SK-N-SH (cell line): Measurements from ENCODE around the gene SCN3B. TPM values are rescaled to one million over a fixed set of nuclear protein-coding genes. Genes with fewer than 3 reads are reported as not detected.
A peak's percentile ranks its signal among the peaks of the same experiment; 100 is the strongest.

Source experiments
- CTCF ChIA-PET: fragments of 300-600, 350-600 bp; formaldehyde crosslinking; extraction: SDS; loops from one replicate; lab custom pipeline; 2021; lab: Yijun Ruan, JAX
- POLR2A ChIA-PET: fragments of 350-600 bp; sonication (Branson Sonifier 250); formaldehyde crosslinking; extraction: SDS; loops from one replicate; lab custom pipeline; 2020; ENCODE audit warnings: antibody characterized with exemption, inconsistent platforms; lab: Yijun Ruan, JAX
- DNase-seq: peaks from one replicate; pipeline ENCODE4 v3.0.0; 2012
- H2AFZ ChIP-seq: fragments of 200-600 bp; sonication (generic); 2 replicates; pipeline ENCODE4 v1.8.1; 2016; ENCODE audit warnings: antibody characterized with exemption, mild to moderate bottlenecking, low read depth
- H3F3A ChIP-seq: fragments of 200-600 bp; sonication (generic); replicated peaks from 2 replicates; pipeline ENCODE3; 2016; ENCODE audit warnings: antibody characterized with exemption, mild to moderate bottlenecking; ENCODE audit not compliant: insufficient read depth
- H3K27ac ChIP-seq, 2 experiments: fragments of 200-500 bp in 1 of 2; fragments of 200-600 bp in 1 of 2; sonication (Bioruptor generic) in 1 of 2; sonication (generic), shearing (Covaris generic) in 1 of 2; 2 replicates each; pipeline versions ENCODE4 v1.5.1 to v1.6.1; 2014 to 2016; ENCODE audit warnings: low read depth in 2 of 2, inconsistent platforms in 1 of 2, low read length in 1 of 2, mild to moderate bottlenecking in 1 of 2, mixed read lengths in 1 of 2
- H3K27me3 ChIP-seq: fragments of 200-600 bp; sonication (generic), shearing (Covaris generic); 2 replicates; pipeline ENCODE4 v1.6.1; 2016; ENCODE audit warnings: mixed run types; ENCODE audit not compliant: insufficient read depth
- H3K36me3 ChIP-seq, 2 experiments: fragments of 200-500 bp in 1 of 2; fragments of 200-600 bp in 1 of 2; sonication (Bioruptor generic) in 1 of 2; sonication (generic) in 1 of 2; replicated peaks in 1 of 2; 2 replicates each; pipeline versions ENCODE3 to v1.5.1; 2014 to 2016; ENCODE audit warnings: low read length in 1 of 2, mild to moderate bottlenecking in 1 of 2; ENCODE audit not compliant: insufficient read depth in 2 of 2, control insufficient read depth in 1 of 2
- H3K4me1 ChIP-seq, 2 experiments: fragments of 200-500 bp in 1 of 2; fragments of 200-600 bp in 1 of 2; sonication (Bioruptor generic) in 1 of 2; sonication (generic), shearing (Covaris generic) in 1 of 2; 2 replicates each; pipeline versions ENCODE4 v1.5.1 to v1.6.1; 2014 to 2016; ENCODE audit warnings: low read depth in 1 of 2, low read length in 1 of 2, mixed run types in 1 of 2; ENCODE audit not compliant: insufficient read depth in 2 of 2, control insufficient read depth in 1 of 2
- H3K4me2 ChIP-seq: fragments of 200-600 bp; sonication (generic), shearing (Covaris generic); 2 replicates; pipeline ENCODE4 v1.6.1; 2017; ENCODE audit warnings: mixed run types
- H3K4me3 ChIP-seq, 2 experiments: fragments of 200-500 bp in 1 of 2; fragments of 200-600 bp in 1 of 2; sonication (Bioruptor generic) in 1 of 2; sonication (generic), shearing (Covaris generic) in 1 of 2; 2 replicates each; pipeline versions ENCODE4 v1.5.1 to v1.8.1; 2014 to 2016; ENCODE audit warnings: low read depth in 2 of 2, inconsistent platforms in 1 of 2, low read length in 1 of 2, mild to moderate bottlenecking in 1 of 2, mixed read lengths in 1 of 2, moderate library complexity in 1 of 2
- H3K79me2 ChIP-seq: fragments of 200-600 bp; sonication (generic); 2 replicates; pipeline ENCODE4 v1.8.1; 2017; ENCODE audit warnings: mild to moderate bottlenecking; ENCODE audit not compliant: insufficient read depth
- H3K9ac ChIP-seq: fragments of 200-600 bp; sonication (generic); 2 replicates; pipeline ENCODE4 v1.6.1; 2017; ENCODE audit warnings: mixed run types
- H3K9me2 ChIP-seq: fragments of 200-600 bp; sonication (generic); 2 replicates; pipeline ENCODE4 v1.6.1; 2017; ENCODE audit warnings: mixed run types
- H3K9me3 ChIP-seq: fragments of 200-600 bp; sonication (generic); 2 replicates; pipeline ENCODE4 v1.6.1; 2017; ENCODE audit warnings: mixed run types, mild to moderate bottlenecking, moderate library complexity
- H4K20me1 ChIP-seq: fragments of 200-600 bp; sonication (generic); 2 replicates; pipeline ENCODE4 v1.6.1; 2017; ENCODE audit warnings: mild to moderate bottlenecking, mixed run types; ENCODE audit not compliant: insufficient read depth
- EP300 ChIP-seq, 2 experiments: IDR thresholded peaks; 2 replicates each; pipeline versions ENCODE4 v1.4.0 to v1.6.1; 2012; ENCODE audit warnings: borderline replicate concordance in 1 of 2, low read depth in 1 of 2, low read length in 1 of 2
- GABPA ChIP-seq: IDR thresholded peaks from 2 replicates; pipeline ENCODE4 v1.4.0; 2012; ENCODE audit warnings: low read depth, mild to moderate bottlenecking
- GATA2 ChIP-seq: sonication (generic); formaldehyde crosslinking; IDR thresholded peaks from 2 replicates; pipeline ENCODE4 v1.5.0; 2020; ENCODE audit warnings: mild to moderate bottlenecking, missing genetic modification reagents
- MAX ChIP-seq: IDR thresholded peaks from 2 replicates; pipeline ENCODE4 v1.4.0; 2012; ENCODE audit warnings: low read depth
- NRF1 ChIP-seq: IDR thresholded peaks from 2 replicates; pipeline ENCODE4 v1.6.1; 2012; ENCODE audit warnings: low read depth, mild to moderate bottlenecking, low read length
- POLR2AphosphoS5 ChIP-seq: IDR thresholded peaks from 2 replicates; pipeline ENCODE4 v1.6.1; 2012; ENCODE audit warnings: low read depth, low read length
- RAD21 ChIP-seq: IDR thresholded peaks from 2 replicates; pipeline ENCODE4 v1.6.1; 2012; ENCODE audit warnings: mild to moderate bottlenecking, low read length
- RCOR1 ChIP-seq: fragments of 150-350 bp; IDR thresholded peaks from 2 replicates; pipeline ENCODE4 v1.6.1; 2017; ENCODE audit warnings: antibody characterized with exemption, low read length
- RFX5 ChIP-seq: IDR thresholded peaks from 2 replicates; pipeline ENCODE4 v1.6.1; 2012; ENCODE audit warnings: mild to moderate bottlenecking, improper control_type of control experiment, low read length
- TEAD4 ChIP-seq: IDR thresholded peaks from 2 replicates; pipeline ENCODE4 v1.4.0; 2012; ENCODE audit warnings: mild to moderate bottlenecking, borderline replicate concordance; ENCODE audit not compliant: insufficient read depth
- WGBS: methylation state at CpG from one replicate; pipeline ENCODE4 v1.1.6; 2017; ENCODE audit warnings: low lambda C conversion rate; 5-methylcytosine and 5-hydroxymethylcytosine counted together
- polyA plus RNA-seq, 3 experiments: library from polyadenylated mRNA; depleted of rRNA; stranded (reverse); fragments of >200 nt; gene quantifications; 2 replicates each; pipeline ENCODE4 v1.2.3, GENCODE V29; 2012
- TF ChIP-seq, protein P1 (sequence below): fragments of 200-600 bp; sonication (generic); IDR thresholded peaks from 2 replicates; pipeline ENCODE4 v1.6.1; 2017; ENCODE audit warnings: antibody characterized with exemption, mild to moderate bottlenecking, moderate library complexity
- TF ChIP-seq, protein P2 (sequence below): IDR thresholded peaks from 2 replicates; pipeline ENCODE4; 2012

Gene SCN3B
- polyA plus RNA-seq, 1 of the 3 experiments (the other 2 are of a cell fraction) = 0.23 TPM

DNA sequence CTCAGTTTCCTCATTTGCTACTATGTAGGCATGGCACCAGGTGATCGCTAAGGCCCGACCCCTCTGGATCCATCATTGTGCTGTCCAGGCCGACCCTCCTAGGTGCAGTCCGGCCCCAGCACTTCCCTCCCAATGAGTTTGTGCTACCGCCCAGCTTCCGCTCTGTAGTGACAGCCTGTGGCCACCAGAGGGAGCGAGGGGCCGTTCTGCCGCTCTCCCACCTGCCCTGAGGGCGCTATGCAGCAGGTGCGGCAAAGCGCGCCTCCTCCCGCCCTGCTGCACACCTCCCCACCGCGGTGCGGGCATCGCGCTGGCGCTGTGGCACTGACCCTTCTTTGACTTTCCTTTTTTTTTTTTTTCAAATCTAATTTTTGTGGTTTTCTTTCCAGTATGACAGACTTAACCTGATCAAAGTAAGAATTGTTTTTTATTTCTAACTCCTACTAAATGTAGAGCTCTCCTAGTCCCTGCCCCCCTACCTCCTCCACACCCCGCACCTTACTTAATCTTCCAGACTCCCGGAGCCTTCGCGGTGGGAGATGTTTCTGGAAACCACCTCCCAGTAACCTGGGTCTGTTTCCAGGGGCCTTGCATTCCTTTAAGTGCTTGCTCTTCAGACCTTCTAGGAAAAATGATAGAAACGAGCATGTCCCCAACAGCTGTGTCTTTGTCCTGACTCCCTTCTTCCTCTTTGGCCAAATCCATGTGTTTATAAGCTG is 73.7 kb downstream of the SCN3B start (continued):
- no peak for TF ChIP-seq POLR2AphosphoS5
- peak; percentile 77 for TF ChIP-seq RAD21
- TF ChIP-seq EP300 (IDR thresholded peaks at IDR 0.05; ENCODE audit: borderline replicate concordance in 1 of 2, low read depth in 1 of 2, low read length in 1 of 2) = no peak
- no peak for TF ChIP-seq GATA2 (CRISPR knock-in tag)
- no peak for TF ChIP-seq NRF1
- TF ChIP-seq, protein P1, sequence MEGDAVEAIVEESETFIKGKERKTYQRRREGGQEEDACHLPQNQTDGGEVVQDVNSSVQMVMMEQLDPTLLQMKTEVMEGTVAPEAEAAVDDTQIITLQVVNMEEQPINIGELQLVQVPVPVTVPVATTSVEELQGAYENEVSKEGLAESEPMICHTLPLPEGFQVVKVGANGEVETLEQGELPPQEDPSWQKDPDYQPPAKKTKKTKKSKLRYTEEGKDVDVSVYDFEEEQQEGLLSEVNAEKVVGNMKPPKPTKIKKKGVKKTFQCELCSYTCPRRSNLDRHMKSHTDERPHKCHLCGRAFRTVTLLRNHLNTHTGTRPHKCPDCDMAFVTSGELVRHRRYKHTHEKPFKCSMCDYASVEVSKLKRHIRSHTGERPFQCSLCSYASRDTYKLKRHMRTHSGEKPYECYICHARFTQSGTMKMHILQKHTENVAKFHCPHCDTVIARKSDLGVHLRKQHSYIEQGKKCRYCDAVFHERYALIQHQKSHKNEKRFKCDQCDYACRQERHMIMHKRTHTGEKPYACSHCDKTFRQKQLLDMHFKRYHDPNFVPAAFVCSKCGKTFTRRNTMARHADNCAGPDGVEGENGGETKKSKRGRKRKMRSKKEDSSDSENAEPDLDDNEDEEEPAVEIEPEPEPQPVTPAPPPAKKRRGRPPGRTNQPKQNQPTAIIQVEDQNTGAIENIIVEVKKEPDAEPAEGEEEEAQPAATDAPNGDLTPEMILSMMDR = peak; percentile 87
- TF ChIP-seq RFX5 = no peak
- 0 out of 2 replicates have a peak, but pooled peaks have one; percentile 59 for TF ChIP-seq RCOR1

GRCh38 chr11:123580137-123580536 is 74.3 kb downstream of the SCN3B start:
- H3K79me2 ChIP-seq = no peaks in the 10 kb centered on the region
- no peak overlapping the region for H2AFZ ChIP-seq
- CTCF ChIA-PET = interaction anchor here (0.5 to 4.6 kb wide), 46 partner anchors 9 to 173 kb away, joined by 3 to 48 read pairs (median 7); partner anchors contain the start of gene SCN3B
- TF ChIP-seq TEAD4 (no peak), RAD21 (no peak), GABPA (no peak), MAX (no peak), RCOR1 (no peak)
- TF ChIP-seq, protein P2, sequence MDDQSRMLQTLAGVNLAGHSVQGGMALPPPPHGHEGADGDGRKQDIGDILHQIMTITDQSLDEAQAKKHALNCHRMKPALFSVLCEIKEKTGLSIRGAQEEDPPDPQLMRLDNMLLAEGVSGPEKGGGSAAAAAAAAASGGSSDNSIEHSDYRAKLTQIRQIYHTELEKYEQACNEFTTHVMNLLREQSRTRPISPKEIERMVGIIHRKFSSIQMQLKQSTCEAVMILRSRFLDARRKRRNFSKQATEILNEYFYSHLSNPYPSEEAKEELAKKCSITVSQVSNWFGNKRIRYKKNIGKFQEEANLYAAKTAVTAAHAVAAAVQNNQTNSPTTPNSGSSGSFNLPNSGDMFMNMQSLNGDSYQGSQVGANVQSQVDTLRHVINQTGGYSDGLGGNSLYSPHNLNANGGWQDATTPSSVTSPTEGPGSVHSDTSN = no peak
- TF ChIP-seq, protein P1 = no peak
- TF ChIP-seq, all 33 proteins: peak for 0
- Histone ChIP-seq H3K9me3 (no peaks in the 10 kb centered on the region), H3K27me3 (no peaks in the 10 kb centered on the region), H3K4me1 (peaks cover 6 to 19% of the 10 kb centered on the region in 2 experiments; a peak in 2 of 4 replicates), H4K20me1 (peaks cover 11% of the 10 kb centered on the region; the same call in 1 of the 2 replicates), H3K4me2 (no peak overlapping the region), H3K9ac (no peak overlapping the region), H3K4me3 (no peak overlapping the region), H3K9me2 (no peaks in the 10 kb centered on the region), H3K36me3 (no peaks in the 10 kb centered on the region), H3F3A (peaks cover 6% of the 10 kb centered on the region), H3K27ac (no peak overlapping the region)
- DNase-seq = no peak
- 96% methylated on average over 6 of the region's 6 CpGs for WGBS
- POLR2A ChIA-PET = interaction anchor here (0.5 to 1.1 kb wide), 2 partner anchors 42 to 188 kb away, joined by 3 to 4 read pairs; no protein-coding TSS in a partner anchor
